Stimulated activated CD4-positive, alpha-beta T cell treated with anti-CD3 and anti-CD28 coated beads, TNF-alpha, amount 100 ng/mL, for 1 hour (primary cell): ENCODE data around the gene TBC1D1.

ENCODE experiments used
- DNase-seq, 3 donors: peaks; one replicate each; pipeline ENCODE4 v3.0.0-alpha.2; 2020; ENCODE audit warnings: low read depth in 3 of 3, low spot score in 1 of 3

Gene TBC1D1

GRCh38 chr4:38182334-38182998 is 291.6 kb downstream of the TBC1D1 start:
- no peak for DNase-seq

GRCh38 chr4:38184404-38184803 is 293.5 kb downstream of the TBC1D1 start:
- DNase-seq, result no peak

GRCh38 chr4:38185406-38186144 is 294.7 kb downstream of the TBC1D1 start:
- no peak for DNase-seq

- DNase-seq, result no peak
These were observed 297.3 kb downstream of the TBC1D1 start for GRCh38 chr4:38188136-38188535.

GRCh38 chr4:38188631-38189101 is 297.8 kb downstream of the TBC1D1 start:
- no peak for DNase-seq
